GM12874 (cell line): ENCODE measurements around the gene CRTAP.

Experiments used
- TF ChIP-seq, protein P1 (sequence below): IDR thresholded peaks from 2 replicates; pipeline ENCODE4 v1.5.1; 2011; ENCODE audit warnings: low read depth, mild to moderate bottlenecking, control low read depth, low read length, moderate library complexity; ENCODE audit not compliant: insufficient read depth

The CRTAP gene

DNA sequence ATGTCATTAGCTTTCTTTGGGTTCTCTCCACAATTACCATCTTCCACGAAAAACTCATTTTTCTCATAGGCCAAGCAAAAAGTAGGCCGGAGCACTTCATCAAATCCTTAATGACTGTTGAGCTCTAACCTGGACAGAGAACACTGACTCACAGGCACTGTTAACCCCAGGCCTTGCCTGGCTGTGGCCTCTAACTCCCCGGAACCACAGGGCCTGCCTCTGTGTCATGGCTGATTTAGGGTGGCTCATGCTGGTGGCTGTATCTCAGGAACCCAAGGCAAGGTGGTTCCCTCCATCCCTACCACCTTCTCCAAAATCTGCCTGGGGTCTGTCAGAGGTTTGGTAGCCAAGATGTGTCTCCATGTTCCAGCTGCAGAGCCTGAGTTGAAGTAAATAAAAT, 3.6 kb downstream of the CRTAP start:
- TF ChIP-seq, protein P1, sequence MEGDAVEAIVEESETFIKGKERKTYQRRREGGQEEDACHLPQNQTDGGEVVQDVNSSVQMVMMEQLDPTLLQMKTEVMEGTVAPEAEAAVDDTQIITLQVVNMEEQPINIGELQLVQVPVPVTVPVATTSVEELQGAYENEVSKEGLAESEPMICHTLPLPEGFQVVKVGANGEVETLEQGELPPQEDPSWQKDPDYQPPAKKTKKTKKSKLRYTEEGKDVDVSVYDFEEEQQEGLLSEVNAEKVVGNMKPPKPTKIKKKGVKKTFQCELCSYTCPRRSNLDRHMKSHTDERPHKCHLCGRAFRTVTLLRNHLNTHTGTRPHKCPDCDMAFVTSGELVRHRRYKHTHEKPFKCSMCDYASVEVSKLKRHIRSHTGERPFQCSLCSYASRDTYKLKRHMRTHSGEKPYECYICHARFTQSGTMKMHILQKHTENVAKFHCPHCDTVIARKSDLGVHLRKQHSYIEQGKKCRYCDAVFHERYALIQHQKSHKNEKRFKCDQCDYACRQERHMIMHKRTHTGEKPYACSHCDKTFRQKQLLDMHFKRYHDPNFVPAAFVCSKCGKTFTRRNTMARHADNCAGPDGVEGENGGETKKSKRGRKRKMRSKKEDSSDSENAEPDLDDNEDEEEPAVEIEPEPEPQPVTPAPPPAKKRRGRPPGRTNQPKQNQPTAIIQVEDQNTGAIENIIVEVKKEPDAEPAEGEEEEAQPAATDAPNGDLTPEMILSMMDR = no peak

DNA sequence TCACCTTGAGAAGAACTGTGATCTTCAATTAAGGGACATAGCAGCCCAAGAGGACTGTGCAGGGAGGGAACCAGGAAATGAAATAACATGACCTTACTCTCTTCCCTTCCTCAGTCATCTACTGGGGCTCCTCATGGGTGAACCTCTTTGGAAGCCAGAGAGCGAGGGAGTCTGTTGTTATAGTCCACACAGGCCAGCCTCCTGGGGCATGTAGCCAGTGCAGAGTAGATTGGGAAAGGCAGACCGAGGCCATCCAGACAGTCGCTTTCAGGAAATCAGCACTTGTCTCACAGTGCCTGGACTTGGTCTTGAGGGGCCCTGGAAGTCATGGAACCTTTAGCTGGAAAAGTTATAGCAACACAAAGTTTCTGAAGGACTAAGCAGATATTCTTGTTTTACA, 6.1 kb downstream of the CRTAP start:
- TF ChIP-seq, protein P1 = no peak

DNA sequence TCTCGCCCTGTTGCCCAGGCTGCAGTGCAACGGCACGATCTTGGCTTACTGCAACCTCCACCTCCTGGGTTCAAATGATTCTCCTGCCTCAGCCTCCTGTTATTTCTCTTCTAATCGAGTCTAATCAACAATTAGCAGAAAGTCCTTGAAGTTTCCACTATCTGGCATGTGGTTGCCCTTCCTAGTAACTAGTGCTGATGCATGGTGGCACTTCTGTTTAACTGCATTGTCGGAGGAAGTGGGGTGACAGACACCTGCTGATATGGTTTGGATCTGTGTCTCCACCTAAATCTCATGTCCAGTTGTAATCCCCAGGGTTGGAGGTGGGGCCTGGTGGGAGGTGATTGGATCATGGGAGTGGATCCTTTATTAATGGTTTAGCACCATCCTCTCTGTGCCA, 9.2 kb downstream of the CRTAP start:
- TF ChIP-seq, protein P1 = no peak

DNA sequence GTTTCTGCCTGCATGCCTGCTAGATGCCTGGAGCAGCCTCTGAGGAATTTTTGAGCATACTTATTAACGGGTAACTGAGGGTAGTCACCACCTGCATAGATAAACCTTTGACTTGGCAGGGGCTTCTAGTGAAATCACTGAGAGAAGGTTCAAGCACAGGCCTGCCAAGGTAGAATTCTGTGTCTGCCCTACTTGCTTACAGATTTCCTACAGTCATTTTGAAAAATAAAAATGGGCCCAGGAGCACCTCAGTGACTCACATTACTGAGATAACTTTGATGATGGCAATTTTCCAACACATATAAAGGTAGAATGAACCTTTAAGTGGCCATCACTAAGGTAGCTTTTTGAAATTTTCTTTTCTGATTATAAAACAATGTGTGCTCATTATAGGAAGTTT, 10.8 kb downstream of the CRTAP start:
- TF ChIP-seq, protein P1 = no peak

DNA sequence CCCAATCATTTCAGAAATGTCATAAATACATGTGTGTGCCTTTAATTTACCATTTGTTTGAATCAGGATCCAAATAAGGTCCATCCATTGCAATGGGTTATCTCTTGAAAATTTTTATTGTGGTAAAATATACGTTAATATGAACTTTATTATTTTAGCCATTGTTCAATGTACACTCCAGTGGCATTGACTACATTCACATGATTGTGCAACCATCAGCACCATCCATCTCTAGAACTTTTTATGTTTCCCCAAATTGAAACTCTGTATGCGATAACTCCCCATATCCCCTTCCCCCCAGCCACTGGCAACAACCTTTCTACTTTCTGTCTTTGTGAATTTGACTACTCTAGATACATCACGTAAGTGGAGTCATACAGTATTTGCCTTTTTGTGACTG, 12.0 kb downstream of the CRTAP start:
- TF ChIP-seq, protein P1 = no peak

DNA sequence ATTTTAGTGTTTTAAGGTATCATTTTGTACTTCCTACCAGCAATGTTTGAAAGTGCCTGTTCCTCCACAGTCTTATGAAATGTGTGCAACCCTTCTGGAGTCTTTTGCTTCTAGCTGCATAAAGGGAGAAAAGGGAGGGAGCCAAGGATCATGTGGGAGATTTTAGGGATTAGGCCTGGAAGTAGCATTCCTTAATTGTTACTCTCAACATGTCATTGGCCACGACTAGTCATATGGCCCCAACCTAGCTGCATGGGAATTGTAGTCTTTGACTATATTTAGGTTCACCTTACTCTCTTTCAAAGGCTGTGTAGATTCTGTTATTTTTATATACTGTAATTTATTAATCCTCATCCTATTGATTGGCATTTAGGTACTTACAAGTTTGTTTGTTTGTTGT, 14.9 kb downstream of the CRTAP start:
- TF ChIP-seq, protein P1 = no peak

DNA sequence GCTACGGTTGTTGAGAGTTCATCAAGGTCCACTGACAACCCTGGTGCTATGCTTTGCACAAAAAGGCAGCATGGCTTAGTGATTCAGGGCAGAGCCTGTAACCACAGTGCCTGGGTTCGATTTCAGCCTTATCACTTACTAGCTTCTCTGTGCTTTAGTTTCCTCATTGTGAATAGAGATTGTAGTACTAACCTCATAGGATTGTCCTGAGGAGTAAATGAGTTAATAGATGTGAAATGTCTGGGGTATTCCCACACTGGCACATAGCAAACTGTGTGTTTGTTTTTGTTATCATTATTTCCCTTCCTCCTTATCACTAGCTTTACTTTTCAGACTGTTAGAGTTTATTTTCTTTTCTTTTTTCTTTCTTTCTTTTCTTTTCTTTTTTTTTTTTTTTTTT, 16.3 kb downstream of the CRTAP start:
- TF ChIP-seq, protein P1 = no peak
